Fibroblast of the aortic adventitia (primary cell): ENCODE data around the gene SLC27A2. TPM values are rescaled to one million over a fixed set of nuclear protein-coding genes. Genes with fewer than 3 reads are reported as not detected.

Experiments used
- DNase-seq: peaks from one replicate; pipeline ENCODE4 v3.0.0-alpha.2; 2010; ENCODE audit warnings: low read depth
- H3K4me3 ChIP-seq: 2 replicates; pipeline ENCODE4 v1.5.1; 2011; ENCODE audit warnings: low read depth, mild to moderate bottlenecking, control low read depth, low read length, moderate library complexity
- total RNA-seq: library from RNA; depleted of rRNA; stranded (reverse); fragments of >200 nt; gene quantifications from 2 replicates; pipeline ENCODE4 v1.2.3, GENCODE V29; 2012; ENCODE audit warnings: low replicate concordance
- TF ChIP-seq, protein P1 (sequence below): IDR thresholded peaks from 2 replicates; pipeline ENCODE4 v1.5.1; 2011; ENCODE audit warnings: mild to moderate bottlenecking, low read length, control low read depth, inconsistent platforms; ENCODE audit not compliant: insufficient read depth

SLC27A2 gene
- total RNA-seq, 1 donor: not detected

DNA sequence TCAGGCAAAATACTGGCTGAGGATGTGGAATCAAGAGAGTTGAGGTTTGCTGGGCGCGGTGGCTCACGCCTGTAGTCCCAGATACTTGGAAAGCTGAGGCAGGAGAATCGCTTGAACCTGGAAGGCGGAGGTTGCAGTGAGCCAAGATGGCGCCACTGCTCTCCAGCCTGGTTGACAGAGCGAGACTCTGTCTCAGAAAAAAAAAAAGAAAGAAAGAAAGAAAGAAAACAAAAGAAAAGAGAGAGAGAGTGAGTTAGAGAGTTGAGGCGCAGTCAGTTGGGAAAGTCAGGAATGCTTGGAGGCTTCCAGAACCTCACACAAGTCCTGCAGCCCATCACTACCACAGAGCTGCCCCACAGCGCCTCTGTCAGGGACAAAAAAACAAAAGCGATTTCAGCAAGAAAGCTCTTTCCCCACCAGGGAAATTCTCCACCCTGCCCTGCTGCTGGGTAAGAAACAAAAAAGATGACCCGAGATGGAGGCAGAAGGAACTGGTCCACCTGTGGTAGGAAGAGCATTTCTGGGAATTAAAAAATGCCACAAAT lies 69.7 kb downstream of the SLC27A2 start:
- DNase-seq: peak; percentile 36
- TF ChIP-seq, protein P1, sequence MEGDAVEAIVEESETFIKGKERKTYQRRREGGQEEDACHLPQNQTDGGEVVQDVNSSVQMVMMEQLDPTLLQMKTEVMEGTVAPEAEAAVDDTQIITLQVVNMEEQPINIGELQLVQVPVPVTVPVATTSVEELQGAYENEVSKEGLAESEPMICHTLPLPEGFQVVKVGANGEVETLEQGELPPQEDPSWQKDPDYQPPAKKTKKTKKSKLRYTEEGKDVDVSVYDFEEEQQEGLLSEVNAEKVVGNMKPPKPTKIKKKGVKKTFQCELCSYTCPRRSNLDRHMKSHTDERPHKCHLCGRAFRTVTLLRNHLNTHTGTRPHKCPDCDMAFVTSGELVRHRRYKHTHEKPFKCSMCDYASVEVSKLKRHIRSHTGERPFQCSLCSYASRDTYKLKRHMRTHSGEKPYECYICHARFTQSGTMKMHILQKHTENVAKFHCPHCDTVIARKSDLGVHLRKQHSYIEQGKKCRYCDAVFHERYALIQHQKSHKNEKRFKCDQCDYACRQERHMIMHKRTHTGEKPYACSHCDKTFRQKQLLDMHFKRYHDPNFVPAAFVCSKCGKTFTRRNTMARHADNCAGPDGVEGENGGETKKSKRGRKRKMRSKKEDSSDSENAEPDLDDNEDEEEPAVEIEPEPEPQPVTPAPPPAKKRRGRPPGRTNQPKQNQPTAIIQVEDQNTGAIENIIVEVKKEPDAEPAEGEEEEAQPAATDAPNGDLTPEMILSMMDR: no peak
- H3K4me3 ChIP-seq: no peak overlapping the region

DNA sequence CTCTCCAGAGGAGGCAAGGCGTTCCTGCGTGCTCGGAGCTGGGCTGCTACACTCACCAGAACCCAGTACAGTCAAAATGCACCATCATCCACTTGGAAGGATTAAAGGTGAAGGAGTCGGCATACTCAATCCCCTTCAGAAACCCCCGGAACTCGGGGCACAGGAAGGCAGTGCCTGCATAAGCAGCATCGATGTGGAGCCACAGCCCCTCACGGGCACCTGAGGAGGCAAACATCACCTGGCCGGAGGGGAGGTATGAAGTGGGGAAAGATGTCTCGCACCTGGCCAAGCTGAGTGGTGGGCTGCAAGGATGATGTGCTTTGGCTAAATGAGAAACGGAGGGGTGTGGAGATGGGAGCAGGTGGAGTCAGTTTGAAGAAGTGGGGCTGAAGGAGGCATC lies 70.6 kb downstream of the SLC27A2 start:
- TF ChIP-seq, protein P1: no peak
- H3K4me3 ChIP-seq: no peak overlapping the region
- DNase-seq: no peak

DNA sequence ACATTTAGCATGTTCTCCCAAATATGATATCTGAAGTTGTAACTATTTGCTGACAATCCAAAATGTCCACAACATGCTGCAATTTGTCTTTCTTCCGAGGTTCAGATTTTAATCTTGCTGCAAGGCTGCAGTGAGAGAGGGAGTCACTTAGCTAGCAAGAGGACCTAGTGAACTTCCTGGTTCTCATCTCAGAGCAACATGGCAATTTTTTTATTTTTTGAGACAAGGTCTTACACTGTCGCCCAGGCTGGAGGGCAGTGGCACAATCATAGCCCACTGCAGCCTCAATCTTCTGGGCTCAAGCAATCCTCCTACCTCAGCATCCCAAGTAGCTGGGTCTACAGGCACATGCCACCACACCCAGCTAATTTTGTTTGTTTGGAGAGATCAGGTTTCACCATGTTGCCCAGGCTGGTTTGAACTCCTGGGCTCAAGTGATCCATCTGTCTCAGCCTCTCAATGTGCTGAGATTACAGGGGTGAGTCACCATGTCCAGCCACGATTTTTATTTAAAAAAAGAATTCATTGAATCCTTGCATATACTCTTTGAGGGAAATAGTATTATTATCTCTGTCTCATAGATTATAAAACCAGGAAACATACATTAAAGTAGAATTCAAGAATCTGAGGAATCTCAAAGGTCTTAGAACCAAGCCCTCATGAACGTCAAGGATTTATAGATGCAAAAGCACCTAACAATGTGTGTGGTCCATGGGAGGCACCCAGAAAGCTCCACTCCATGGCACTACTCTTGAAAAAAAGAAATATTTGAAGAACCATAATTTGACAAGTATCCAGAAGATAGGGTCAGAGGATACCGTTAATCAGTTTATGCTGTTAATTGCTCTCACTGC lies 74.4 kb downstream of the SLC27A2 start:
- TF ChIP-seq, protein P1: no peak
- no peak overlapping the region for H3K4me3 ChIP-seq
- DNase-seq: peak; percentile 84

DNA sequence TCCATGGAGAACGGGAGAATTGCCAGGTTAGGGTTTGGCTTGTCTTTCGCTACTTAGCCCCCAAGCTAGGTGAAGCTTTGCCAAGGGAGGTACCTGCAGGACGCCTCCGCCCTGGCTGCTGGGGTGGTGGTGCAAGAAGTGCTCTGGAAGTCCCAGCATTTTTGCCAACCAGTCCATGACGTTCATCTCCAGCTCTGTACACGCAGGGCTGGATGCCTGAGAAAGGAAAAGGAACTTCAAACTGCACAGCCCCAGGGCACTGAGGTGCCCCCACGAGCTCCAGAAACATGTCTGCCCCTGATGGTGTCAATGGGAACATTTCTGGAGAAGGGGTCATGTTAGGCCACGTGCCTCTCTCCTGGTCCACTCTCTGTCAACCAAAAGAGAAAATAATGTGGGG lies 75.3 kb downstream of the SLC27A2 start:
- H3K4me3 ChIP-seq: no peak overlapping the region
- no peak for DNase-seq
- TF ChIP-seq, protein P1: no peak

DNA sequence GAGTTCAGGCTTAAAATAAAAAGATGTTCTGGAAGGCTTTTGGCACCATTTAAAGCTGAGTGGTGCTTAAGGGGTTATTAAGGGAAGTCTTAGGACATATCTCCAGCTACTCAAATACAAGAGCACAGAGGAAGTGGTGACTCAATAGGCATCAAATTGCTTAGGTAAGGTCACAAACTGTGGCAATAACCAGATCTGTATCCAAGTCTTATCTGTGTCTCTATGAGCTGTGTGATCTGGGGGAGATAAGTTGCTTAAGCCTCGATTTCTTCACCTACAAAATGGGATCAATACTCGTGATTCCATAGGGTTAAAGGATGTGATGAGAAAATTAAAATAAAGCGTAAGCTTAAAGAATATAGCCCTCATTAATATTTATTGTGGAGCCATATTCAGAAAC lies 75.9 kb downstream of the SLC27A2 start:
- TF ChIP-seq, protein P1: no peak
- DNase-seq: peak; percentile 64
- H3K4me3 ChIP-seq: no peak overlapping the region

DNA sequence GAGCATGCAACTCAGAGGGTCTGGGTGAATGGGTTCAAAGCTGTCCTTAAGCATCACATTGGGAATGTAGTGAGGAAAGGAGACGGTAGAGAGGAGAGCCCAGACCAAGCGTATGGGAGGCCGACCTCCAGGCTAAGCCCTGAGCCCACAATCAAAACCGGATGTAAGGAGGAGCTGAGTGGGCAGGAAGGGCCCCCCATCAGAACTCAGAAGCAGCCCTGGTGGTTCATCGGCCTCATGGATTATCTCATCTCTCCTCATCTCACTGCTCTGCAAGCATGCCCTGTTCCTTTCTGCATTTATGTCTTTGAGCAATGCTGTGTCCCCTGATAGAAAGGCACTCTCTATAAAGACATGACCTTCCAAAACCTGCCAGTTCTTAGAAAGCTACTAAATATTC lies 77.3 kb downstream of the SLC27A2 start:
- H3K4me3 ChIP-seq: no peak overlapping the region
- no peak for DNase-seq
- TF ChIP-seq, protein P1: no peak
